IMR-90 (cell line): ENCODE results near the gene DLL1. TPM values are rescaled to one million over a fixed set of nuclear protein-coding genes. Genes with fewer than 3 reads are reported as not detected.

Source experiments
- ATAC-seq: fragments of 200-7000 bp; cut with Tn5 transposase; 2 replicates; pipeline ENCODE4 v1.9.1; 2020; ENCODE audit warnings: low read depth, mild to moderate bottlenecking, moderate library complexity
- BruUV-seq: library from RNA; stranded (reverse); fragments of 400-500 nt; replicated peaks from 2 replicates; lab custom pipeline; 2021; lab: Mats Ljungman, UMichigan
- CTCF ChIA-PET: fragments of 300-600 bp; formaldehyde crosslinking; extraction: SDS; loops from one replicate; lab custom pipeline; 2021; ENCODE audit warnings: antibody characterized with exemption; lab: Yijun Ruan, JAX
- POLR2A ChIA-PET: fragments of 300-600 bp; sonication (Branson Sonifier 250); formaldehyde crosslinking; loops from one replicate; lab custom pipeline; 2022; ENCODE audit warnings: antibody characterized with exemption; ENCODE audit not compliant: unreplicated experiment; lab: Charles Lee
- DNase-seq: peaks from one replicate; pipeline ENCODE4 v3.0.0; 2013
- H2AFZ ChIP-seq: replicated peaks from 2 replicates; pipeline ENCODE3; 2013; ENCODE audit warnings: low read length, mild to moderate bottlenecking; ENCODE audit not compliant: poor library complexity
- H2AK5ac ChIP-seq: 2 replicates; pipeline ENCODE4 v1.6.1; 2013; ENCODE audit warnings: low read depth, low read length, inconsistent platforms
- H2AK9ac ChIP-seq: replicated peaks from 2 replicates; pipeline ENCODE3; 2013; ENCODE audit warnings: mild to moderate bottlenecking, low read depth, low read length, moderate library complexity; ENCODE audit not compliant: poor library complexity
- H2BK120ac ChIP-seq: 2 replicates; pipeline ENCODE4 v1.6.1; 2013; ENCODE audit warnings: low read depth, low read length, inconsistent platforms
- H2BK15ac ChIP-seq: 3 replicates; pipeline ENCODE4 v1.6.1; 2013; ENCODE audit warnings: low read depth, low read length, inconsistent platforms
- H2BK20ac ChIP-seq: 2 replicates; pipeline ENCODE4 v1.6.1; 2013; ENCODE audit warnings: low read depth, mild to moderate bottlenecking, inconsistent platforms, low read length, moderate library complexity
- H2BK5ac ChIP-seq: 2 replicates; pipeline ENCODE4 v1.6.1; 2013; ENCODE audit warnings: mild to moderate bottlenecking, low read depth, low read length, inconsistent platforms; ENCODE audit not compliant: poor library complexity, severe bottlenecking
- H3K14ac ChIP-seq: replicated peaks from 2 replicates; pipeline ENCODE4 v1.6.1; 2013; ENCODE audit warnings: low read depth, low read length, inconsistent platforms
- H3K18ac ChIP-seq: 2 replicates; pipeline ENCODE4 v1.6.1; 2013; ENCODE audit warnings: low read depth, low read length, control low read depth
- H3K23ac ChIP-seq: 2 replicates; pipeline ENCODE4 v1.6.1; 2013; ENCODE audit warnings: low read depth, low read length, inconsistent platforms
- H3K27ac ChIP-seq: 2 replicates; pipeline ENCODE4 v1.5.1; 2013; ENCODE audit warnings: mild to moderate bottlenecking, control low read depth, low read length; ENCODE audit not compliant: insufficient read depth
- H3K27me3 ChIP-seq: 2 replicates; pipeline ENCODE4 v1.6.1; 2013; ENCODE audit warnings: low read length; ENCODE audit not compliant: control insufficient read depth, insufficient read depth
- H3K36me3 ChIP-seq: 2 replicates; pipeline ENCODE4 v1.6.1; 2013; ENCODE audit warnings: low read length, mixed read lengths; ENCODE audit not compliant: control insufficient read depth, insufficient read depth
- H3K4ac ChIP-seq: 2 replicates; pipeline ENCODE4 v1.6.1; 2013; ENCODE audit warnings: low read depth, low read length, inconsistent platforms
- H3K4me1 ChIP-seq: 2 replicates; pipeline ENCODE4 v1.6.1; 2013; ENCODE audit warnings: low read length, mixed read lengths; ENCODE audit not compliant: control insufficient read depth, insufficient read depth
- H3K4me2 ChIP-seq: 2 replicates; pipeline ENCODE4 v1.6.1; 2013; ENCODE audit warnings: low read depth, mild to moderate bottlenecking, control low read depth, low read length, moderate library complexity
- H3K4me3 ChIP-seq: 2 replicates; pipeline ENCODE4 v1.5.1; 2013; ENCODE audit warnings: low read depth, mild to moderate bottlenecking, control low read depth, low read length, moderate library complexity; ENCODE audit not compliant: insufficient read depth
- H3K56ac ChIP-seq: 2 replicates; pipeline ENCODE4 v1.6.1; 2013; ENCODE audit warnings: low read length, inconsistent platforms; ENCODE audit not compliant: insufficient read depth; ENCODE audit errors: extremely low read depth
- H3K79me1 ChIP-seq, 2 experiments: 2 replicates each; pipeline ENCODE4 v1.6.1; 2013; ENCODE audit warnings: low read length in 2 of 2, inconsistent platforms in 1 of 2, low read depth in 1 of 2
- H3K9ac ChIP-seq: 2 replicates; pipeline ENCODE4 v1.6.1; 2013; ENCODE audit warnings: low read depth, low read length, control low read depth
- H3K9me1 ChIP-seq: 2 replicates; pipeline ENCODE4 v1.6.1; 2013; ENCODE audit warnings: low read length, inconsistent platforms; ENCODE audit not compliant: insufficient read depth
- H3K9me3 ChIP-seq: 2 replicates; pipeline ENCODE4 v1.6.1; 2013; ENCODE audit warnings: low read length; ENCODE audit not compliant: control insufficient read depth, insufficient read depth
- H4K20me1 ChIP-seq: 2 replicates; pipeline ENCODE4 v1.6.1; 2013; ENCODE audit warnings: low read length, inconsistent platforms; ENCODE audit not compliant: insufficient read depth
- H4K5ac ChIP-seq: 2 replicates; pipeline ENCODE4 v1.6.1; 2013; ENCODE audit warnings: mild to moderate bottlenecking, low read depth, low read length, control low read depth
- H4K8ac ChIP-seq, 2 experiments: 2 replicates each; pipeline ENCODE4 v1.6.1; 2013; ENCODE audit warnings: low read depth in 2 of 2, low read length in 2 of 2, control low read depth in 1 of 2, inconsistent platforms in 1 of 2
- H4K91ac ChIP-seq: 2 replicates; pipeline ENCODE4 v1.6.1; 2013; ENCODE audit warnings: low read depth, low read length, inconsistent platforms; ENCODE audit not compliant: insufficient read depth
- BHLHE40 ChIP-seq: fragments of 150-350 bp; IDR thresholded peaks from 2 replicates; pipeline ENCODE4 v1.6.1; 2016; ENCODE audit warnings: mild to moderate bottlenecking, low read depth, low read length
- CEBPB ChIP-seq: IDR thresholded peaks from 2 replicates; pipeline ENCODE4 v1.6.1; 2012; ENCODE audit warnings: low read depth, low read length, improper control_type of control experiment
- CHD1 ChIP-seq: IDR thresholded peaks from 2 replicates; pipeline ENCODE4 v1.6.1; 2012; ENCODE audit warnings: low read depth, low read length, improper control_type of control experiment
- ELK1 ChIP-seq: fragments of 150-350 bp; IDR thresholded peaks from 2 replicates; pipeline ENCODE4 v1.6.1; 2016; ENCODE audit warnings: low read depth, mild to moderate bottlenecking, low read length, moderate library complexity, borderline replicate concordance
- FOS ChIP-seq: fragments of 150-350 bp; IDR thresholded peaks from 2 replicates; pipeline ENCODE4 v1.6.1; 2016; ENCODE audit warnings: low read depth, low read length
- MAFK ChIP-seq: IDR thresholded peaks from 2 replicates; pipeline ENCODE4 v1.6.1; 2012; ENCODE audit warnings: low read depth, low read length, improper control_type of control experiment
- MAZ ChIP-seq: IDR thresholded peaks from 2 replicates; pipeline ENCODE4 v1.6.1; 2012; ENCODE audit warnings: low read depth, mild to moderate bottlenecking, low read length, improper control_type of control experiment, moderate library complexity, borderline replicate concordance
- MXI1 ChIP-seq: IDR thresholded peaks from 2 replicates; pipeline ENCODE4 v1.6.1; 2012; ENCODE audit warnings: low read depth, mild to moderate bottlenecking, low read length, moderate library complexity, borderline replicate concordance
- NFE2L2 ChIP-seq: fragments of 150-350 bp; IDR thresholded peaks from 2 replicates; pipeline ENCODE4 v1.6.1; 2016; ENCODE audit warnings: low read depth, mild to moderate bottlenecking, low read length
- POLR2A ChIP-seq: IDR thresholded peaks from 2 replicates; pipeline ENCODE4 v1.6.1; 2012; ENCODE audit warnings: mild to moderate bottlenecking, low read depth, low read length
- RAD21 ChIP-seq: IDR thresholded peaks from 2 replicates; pipeline ENCODE4 v1.6.1; 2012; ENCODE audit warnings: low read length, improper control_type of control experiment
- RCOR1 ChIP-seq: IDR thresholded peaks from 2 replicates; pipeline ENCODE4 v1.6.1; 2012; ENCODE audit warnings: mild to moderate bottlenecking, low read length, improper control_type of control experiment; ENCODE audit not compliant: insufficient replicate concordance
- RFX5 ChIP-seq: IDR thresholded peaks from 2 replicates; pipeline ENCODE4 v1.8.0; 2012; ENCODE audit warnings: low read depth, mild to moderate bottlenecking, low read length, moderate library complexity
- SMC3 ChIP-seq: fragments of 150-350 bp; IDR thresholded peaks from 2 replicates; pipeline ENCODE4 v1.6.1; 2016; ENCODE audit warnings: low read depth, mild to moderate bottlenecking, antibody characterized with exemption, low read length, moderate library complexity
- USF2 ChIP-seq: fragments of 150-350 bp; IDR thresholded peaks from 2 replicates; pipeline ENCODE4 v1.6.1; 2017; ENCODE audit warnings: mild to moderate bottlenecking, antibody characterized with exemption, low read length, low read depth
- WGBS, 2 experiments: methylation state at CpG; one replicate each; pipeline versions ENCODE4 v1.1.5 to v1.1.7; 2013; ENCODE audit warnings: missing lambda C conversion rate in 2 of 2; ENCODE audit not compliant: insufficient read length in 1 of 2; ENCODE audit errors: extremely low coverage in 2 of 2; 5-methylcytosine and 5-hydroxymethylcytosine counted together
- dilution Hi-C: fragments of 300-500 bp; cut with HindIII; formaldehyde crosslinking; loops from one replicate; pipeline ENCODE4 v1.14.3; 2018; ENCODE audit warnings: low sequenced_read_pairs; ENCODE audit not compliant: unreplicated experiment
- in situ Hi-C: fragments of 300-500 bp; cut with MboI; formaldehyde crosslinking; loops from 3 replicates; pipeline ENCODE4 v1.14.3; 2019; ENCODE audit warnings: low sequenced_read_pairs, inconsistent platforms, mixed read lengths
- intact Hi-C: fragments of 100-400 bp; cut with micrococcal nuclease; formaldehyde crosslinking; loops from 2 replicates; pipeline ENCODE4 v1.10.0; 2022
- polyA plus RNA-seq, 3 experiments: library from polyadenylated mRNA; depleted of rRNA; stranded (reverse); fragments of >200 nt; gene quantifications; 2 replicates each; pipeline ENCODE4 v1.2.3, GENCODE V29; 2012; ENCODE audit warnings: low replicate concordance in 1 of 3
- total RNA-seq: library from RNA; depleted of rRNA; stranded (reverse); fragments of >200 nt; gene quantifications from 2 replicates; pipeline ENCODE4 v1.2.3, GENCODE V29; 2012
- TF ChIP-seq, protein P1 (sequence below): conservative IDR thresholded peaks from 2 replicates; pipeline ENCODE4 v1.5.1; 2012; ENCODE audit warnings: mild to moderate bottlenecking, low read depth, low read length, improper control_type of control experiment

The DLL1 gene
- total and polyA plus RNA-seq, 2 of the 4 experiments (the other 2 are of a cell fraction) = under 0.01 to 0.31 TPM

DNA sequence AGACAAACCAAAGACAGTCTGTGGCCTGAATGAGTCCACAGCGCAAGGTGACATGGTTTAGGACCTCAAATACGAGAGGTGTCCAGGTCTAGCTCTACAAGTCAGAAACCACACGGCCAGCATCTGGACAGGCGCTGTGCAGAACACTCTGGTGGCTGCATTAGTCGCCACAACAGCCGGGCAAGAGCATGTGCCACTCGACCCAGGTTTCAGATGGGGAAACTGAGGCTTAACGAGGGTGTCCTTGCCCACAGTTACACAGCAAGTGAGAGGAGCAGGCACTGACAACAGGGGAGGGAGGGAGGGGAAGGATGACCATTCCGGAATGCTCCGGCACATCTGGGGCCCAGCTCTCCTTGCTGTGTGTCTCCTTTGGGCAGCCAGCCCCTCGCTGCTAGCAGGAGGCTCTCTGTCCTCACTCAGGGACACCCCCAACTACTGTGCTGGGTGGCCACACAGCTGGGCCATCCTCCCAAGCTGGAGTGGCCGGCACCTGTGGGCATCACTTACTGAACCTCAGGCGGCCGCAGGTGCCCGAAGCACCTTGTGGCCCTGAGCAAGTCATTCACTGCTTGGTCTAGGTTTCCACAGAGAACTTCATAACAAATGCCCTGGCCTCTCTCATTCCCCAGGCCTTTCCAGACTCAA, 6.6 kb downstream of the DLL1 start:
- intact Hi-C loops = no loop called here
- no TSS peak for BruUV-seq
- H3K9me3 ChIP-seq = no peaks in the 10 kb centered on the region
- in situ Hi-C loops = no loop called here
- no peaks in the 10 kb centered on the region for H3K79me1 ChIP-seq
- ATAC-seq (no peak), DNase-seq (no peak)
- no peak overlapping the region for H3K4me3 ChIP-seq
- H2BK120ac ChIP-seq = no peak overlapping the region
- no peak overlapping the region for H4K91ac ChIP-seq
- dilution Hi-C loops = no loop called here
- no peak overlapping the region for H4K8ac ChIP-seq
- H3K4me1 ChIP-seq = peaks cover 1% of the 10 kb centered on the region; the same call in 1 of the 2 replicates
- ChIA-PET CTCF (no interaction called here), POLR2A (no interaction called here)
- no peak overlapping the region for H3K56ac ChIP-seq
- no peak overlapping the region for H2BK5ac ChIP-seq
- H3K36me3 ChIP-seq = no peaks in the 10 kb centered on the region
- no peak overlapping the region for H2AK5ac ChIP-seq
- H3K14ac ChIP-seq = no peak overlapping the region
- H3K9me1 ChIP-seq = no peaks in the 10 kb centered on the region
- no peak overlapping the region for H3K4ac ChIP-seq
- no peak overlapping the region for H3K27ac ChIP-seq
- H3K18ac ChIP-seq = no peak overlapping the region
- peaks cover 40% of the 10 kb centered on the region for H3K27me3 ChIP-seq
- no peak overlapping the region for H2BK20ac ChIP-seq
- H3K4me2 ChIP-seq = no peak overlapping the region
- no peak overlapping the region for H2AK9ac ChIP-seq
- no peaks in the 10 kb centered on the region for H4K20me1 ChIP-seq
- no peak overlapping the region for H2AFZ ChIP-seq
- no peak for TF ChIP-seq USF2
- TF ChIP-seq RCOR1 = no peak
- TF ChIP-seq MXI1 = no peak
- TF ChIP-seq, protein P1, sequence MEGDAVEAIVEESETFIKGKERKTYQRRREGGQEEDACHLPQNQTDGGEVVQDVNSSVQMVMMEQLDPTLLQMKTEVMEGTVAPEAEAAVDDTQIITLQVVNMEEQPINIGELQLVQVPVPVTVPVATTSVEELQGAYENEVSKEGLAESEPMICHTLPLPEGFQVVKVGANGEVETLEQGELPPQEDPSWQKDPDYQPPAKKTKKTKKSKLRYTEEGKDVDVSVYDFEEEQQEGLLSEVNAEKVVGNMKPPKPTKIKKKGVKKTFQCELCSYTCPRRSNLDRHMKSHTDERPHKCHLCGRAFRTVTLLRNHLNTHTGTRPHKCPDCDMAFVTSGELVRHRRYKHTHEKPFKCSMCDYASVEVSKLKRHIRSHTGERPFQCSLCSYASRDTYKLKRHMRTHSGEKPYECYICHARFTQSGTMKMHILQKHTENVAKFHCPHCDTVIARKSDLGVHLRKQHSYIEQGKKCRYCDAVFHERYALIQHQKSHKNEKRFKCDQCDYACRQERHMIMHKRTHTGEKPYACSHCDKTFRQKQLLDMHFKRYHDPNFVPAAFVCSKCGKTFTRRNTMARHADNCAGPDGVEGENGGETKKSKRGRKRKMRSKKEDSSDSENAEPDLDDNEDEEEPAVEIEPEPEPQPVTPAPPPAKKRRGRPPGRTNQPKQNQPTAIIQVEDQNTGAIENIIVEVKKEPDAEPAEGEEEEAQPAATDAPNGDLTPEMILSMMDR = no peak
- TF ChIP-seq SMC3 = no peak
- TF ChIP-seq MAFK = no peak
- no peak for TF ChIP-seq POLR2A
- TF ChIP-seq FOS = no peak
- TF ChIP-seq MAZ = no peak
- TF ChIP-seq BHLHE40 = no peak
- no peak for TF ChIP-seq CHD1
- TF ChIP-seq RFX5 = no peak
- no peak for TF ChIP-seq CEBPB
- TF ChIP-seq NFE2L2 = no peak
- TF ChIP-seq ELK1 = no peak
- no peak for TF ChIP-seq RAD21
- no peak overlapping the region for H2BK15ac ChIP-seq
- no peak overlapping the region for H4K5ac ChIP-seq
- H3K23ac ChIP-seq = no peak overlapping the region
- 89% methylated on average over 12 of the region's 15 CpGs; no CpG with 5 or more reads in 1 of the 2 experiments for WGBS, 2 experiments
- H3K9ac ChIP-seq = no peak overlapping the region
